Forelimb muscle (tissue), 1 donor: ENCODE results near the gene FOXO6. TPM values are rescaled to one million over a fixed set of nuclear protein-coding genes. Genes with fewer than 3 reads are reported as not detected.
A peak's percentile ranks its signal among the peaks of the same experiment; 100 is the strongest.

Experiments used
- DNase-seq: peaks from one replicate; pipeline ENCODE4 v3.0.0-alpha.2; 2013; ENCODE audit warnings: low read depth
- polyA plus RNA-seq: library from polyadenylated mRNA; unstranded; fragments of 120-200 nt; gene quantifications from one replicate; pipeline ENCODE4 v1.2.1, GENCODE V29; 2013; ENCODE audit not compliant: insufficient read length

The FOXO6 gene
- polyA plus RNA-seq, 1 donor = 14.9 TPM

DNA sequence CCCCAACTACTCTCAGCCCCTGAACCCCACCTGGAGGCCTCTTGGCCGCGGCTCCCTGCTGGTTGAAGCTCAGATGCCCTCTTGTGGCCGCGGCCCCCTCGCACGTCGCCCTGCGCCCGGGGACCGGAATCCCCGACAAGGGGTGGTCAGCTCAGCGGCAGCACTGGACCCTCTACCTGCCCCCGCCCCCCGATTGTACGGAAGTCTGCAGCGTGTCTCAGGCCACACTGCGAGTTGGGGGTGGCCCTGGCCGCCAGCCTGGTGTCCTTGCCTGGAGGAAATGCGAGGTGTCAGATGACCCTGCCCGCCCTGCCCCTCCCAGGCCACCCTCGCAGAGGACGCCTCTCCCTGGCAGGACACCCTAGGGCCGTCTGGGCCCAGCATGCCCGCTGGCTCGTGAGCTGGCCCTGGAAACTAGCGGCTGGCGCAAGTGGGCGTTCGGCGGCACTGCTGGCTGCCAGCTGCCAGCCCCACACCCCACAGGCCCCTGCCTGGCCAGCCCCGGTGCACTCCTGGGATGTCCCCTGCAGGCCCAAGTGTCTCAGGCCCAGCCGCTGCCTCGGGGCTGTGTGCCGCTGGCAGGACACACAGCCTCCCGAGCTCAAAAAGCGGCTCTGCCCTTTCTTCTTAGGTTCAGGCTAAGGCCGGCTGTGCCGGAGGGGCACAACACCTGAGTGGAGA, 62.4 kb downstream of the FOXO6 start:
- DNase-seq = no peak

- no peak for DNase-seq
Measured at GRCh38 chr1:41424581-41425118, 63.4 kb downstream of the FOXO6 start.

GRCh38 chr1:41425369-41425768, 64.1 kb downstream of the FOXO6 start:
- DNase-seq = no peak

DNA sequence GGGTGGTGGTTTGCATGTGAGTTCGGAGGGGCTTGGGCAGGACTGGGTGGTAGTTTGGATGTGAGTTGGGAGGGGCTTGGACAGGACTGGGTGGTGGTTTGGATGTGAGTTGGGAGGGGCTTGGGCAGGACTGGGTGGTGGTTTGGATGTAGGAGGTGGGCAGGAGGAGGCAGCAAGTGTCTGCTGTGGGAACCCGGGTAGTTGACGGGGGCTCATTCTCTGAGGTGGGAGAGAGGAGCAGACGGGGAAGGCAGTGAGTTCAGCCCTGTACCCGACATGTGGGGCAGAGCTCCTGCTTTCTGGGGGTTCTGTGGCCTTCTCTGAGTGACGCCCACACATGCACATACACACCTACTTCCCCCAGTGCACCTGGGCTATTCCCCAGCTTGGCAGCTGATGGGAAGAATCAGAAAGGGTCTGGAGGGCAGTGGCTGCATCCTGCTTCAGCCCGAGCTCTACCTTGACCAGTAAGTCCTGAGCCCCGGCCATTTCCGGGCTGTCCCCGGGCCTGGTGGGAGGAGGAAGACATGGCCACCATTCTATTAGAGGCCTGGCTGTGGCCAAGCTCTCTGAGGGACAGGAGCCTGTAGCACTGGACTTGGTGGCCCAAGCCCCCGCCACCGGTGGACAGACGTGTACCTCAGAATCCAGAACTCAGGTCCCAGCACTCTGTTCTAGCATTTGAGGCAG, 65.1 kb downstream of the FOXO6 start:
- no peak for DNase-seq

- DNase-seq = no peak
Measured at GRCh38 chr1:41427122-41427913, 66.1 kb downstream of the FOXO6 start.

DNA sequence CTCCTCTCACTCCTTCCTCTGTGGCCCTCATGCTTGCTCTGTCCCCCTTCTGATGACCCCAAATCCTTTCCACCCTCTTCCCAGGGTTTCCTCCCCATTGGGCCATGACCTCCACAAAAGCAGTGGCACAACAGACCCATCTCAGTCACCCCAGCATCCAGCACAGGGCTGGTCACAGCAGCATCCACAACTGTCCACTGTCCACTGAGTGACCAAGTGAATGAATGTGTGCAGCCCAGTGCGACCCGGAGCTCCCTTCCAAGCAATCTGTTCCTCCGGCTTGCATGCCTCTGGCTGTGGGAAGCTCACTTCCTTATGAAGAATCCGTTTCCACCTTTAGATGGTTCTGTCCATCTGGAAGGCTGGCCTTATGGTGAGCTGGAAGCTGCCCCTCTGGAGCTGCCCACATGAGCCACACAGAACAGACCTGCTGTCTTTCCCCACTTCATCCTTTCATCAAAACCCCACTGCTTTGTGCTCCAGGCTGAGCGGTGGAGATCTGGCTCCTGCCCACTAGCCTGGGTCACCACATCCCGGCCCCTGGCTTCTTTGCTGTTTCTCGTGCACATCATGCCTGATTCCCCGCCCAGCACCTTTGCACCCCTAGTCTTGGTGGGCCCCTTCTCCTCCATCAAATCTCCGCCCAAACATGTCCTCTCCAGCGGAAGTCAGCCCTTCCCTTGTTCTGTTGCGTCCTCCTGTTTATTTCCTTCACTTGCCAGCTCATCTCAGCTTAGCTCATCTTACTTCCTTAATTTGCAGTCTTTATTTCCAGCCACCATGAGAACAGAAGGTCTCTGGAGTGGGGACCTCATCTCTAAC, 66.9 kb downstream of the FOXO6 start:
- no peak for DNase-seq

- DNase-seq = no peak
Measured at GRCh38 chr1:41428738-41429640, 67.8 kb downstream of the FOXO6 start.

- DNase-seq = no peak
Measured at GRCh38 chr1:41429641-41430035, 68.4 kb downstream of the FOXO6 start.

- DNase-seq = no peak
Measured at GRCh38 chr1:41430069-41430468, 68.8 kb downstream of the FOXO6 start.

GRCh38 chr1:41430582-41430981, 69.3 kb downstream of the FOXO6 start:
- peak; percentile 34 for DNase-seq

GRCh38 chr1:41431490-41432350, 70.5 kb downstream of the FOXO6 start:
- no peak for DNase-seq

Other genes starting within 250 kb of the FOXO6 start
- gene SCMH1, start 119.1 kb upstream of the FOXO6 start, polyA plus RNA-seq = 35.8 TPM
- 0.25 TPM for gene EDN2, start 123.2 kb downstream of the FOXO6 start, polyA plus RNA-seq